NCI-H2196 (cell line): Measurements from ENCODE around the gene ACYP1.
"Not testable (repeated sequence)": the region's sequence is repeated elsewhere in the genome, so short reads cannot be mapped to it uniquely, and the experiment has no call there.

Source experiments
- DNase-seq: peaks from one replicate; lab custom pipeline; 2025; ENCODE audit not compliant: unreplicated experiment; lab: John Stamatoyannopoulos, UW

Gene ACYP1

GRCh38 chr14:75068294-75069120, 4.7 kb upstream of the ACYP1 start:
- peak; percentile 56 for DNase-seq

GRCh38 chr14:75067765-75068164, 3.9 kb upstream of the ACYP1 start:
- DNase-seq: not testable (repeated sequence)

- no peak for DNase-seq
Observed at GRCh38 chr14:75067212-75067611, 3.4 kb upstream of the ACYP1 start.

- DNase-seq: no peak
Observed at GRCh38 chr14:75066691-75067090, 2.9 kb upstream of the ACYP1 start.

- DNase-seq: no peak
Observed at GRCh38 chr14:75064205-75064567, 362 bp upstream of the ACYP1 start.

- no peak for DNase-seq
Observed at GRCh38 chr14:75063013-75063412, 811 bp downstream of the ACYP1 start.

GRCh38 chr14:75060420-75060819, 3.4 kb downstream of the ACYP1 start:
- DNase-seq: no peak

- no peak for DNase-seq
Observed at GRCh38 chr14:75059642-75060041, 4.2 kb downstream of the ACYP1 start.

GRCh38 chr14:75054421-75054820, 9.4 kb downstream of the ACYP1 start:
- DNase-seq: no peak

GRCh38 chr14:75053396-75054291, 10.2 kb downstream of the ACYP1 start:
- no peak for DNase-seq

GRCh38 chr14:75051556-75051899, 12.3 kb downstream of the ACYP1 start:
- DNase-seq: no peak

- peak; percentile 98 for DNase-seq
Observed at GRCh38 chr14:75050852-75051555, 12.8 kb downstream of the ACYP1 start, which contains the start of gene MLH3. Gene MLH3, minus strand, starts transcription at chr14:75051467. Its CDS starts 1,812 bp downstream, at chr14:75049655.

- DNase-seq: no peak
Observed at GRCh38 chr14:75049731-75050201, 14.1 kb downstream of the ACYP1 start.

GRCh38 chr14:75049136-75049535, 14.7 kb downstream of the ACYP1 start:
- no peak for DNase-seq

GRCh38 chr14:75048101-75048500, 15.7 kb downstream of the ACYP1 start:
- no peak for DNase-seq

GRCh38 chr14:75047506-75047905, 16.3 kb downstream of the ACYP1 start:
- DNase-seq: no peak

GRCh38 chr14:75046899-75047298, 16.9 kb downstream of the ACYP1 start:
- no peak for DNase-seq

GRCh38 chr14:75046275-75046674, 17.5 kb downstream of the ACYP1 start:
- no peak for DNase-seq

GRCh38 chr14:75044752-75045151, 19.1 kb downstream of the ACYP1 start:
- no peak for DNase-seq

GRCh38 chr14:75044322-75044721, 19.5 kb downstream of the ACYP1 start:
- no peak for DNase-seq

- DNase-seq: no peak
Observed at GRCh38 chr14:75042035-75042434, 21.8 kb downstream of the ACYP1 start.
